Stimulated activated CD4-positive, alpha-beta T cell treated with anti-CD3 and anti-CD28 coated beads, TNF-alpha, amount 100 ng/mL, for 48 hours (primary cell): ENCODE results near the gene CPLX3.
"Not testable (repeated sequence)": the region's sequence is repeated elsewhere in the genome, so short reads cannot be mapped to it uniquely, and the experiment has no call there.

ENCODE experiments used
- DNase-seq, 3 donors: peaks; one replicate each; pipeline ENCODE4 v3.0.0-alpha.2; 2020; ENCODE audit warnings: low read depth in 3 of 3

CPLX3 gene, protein sequence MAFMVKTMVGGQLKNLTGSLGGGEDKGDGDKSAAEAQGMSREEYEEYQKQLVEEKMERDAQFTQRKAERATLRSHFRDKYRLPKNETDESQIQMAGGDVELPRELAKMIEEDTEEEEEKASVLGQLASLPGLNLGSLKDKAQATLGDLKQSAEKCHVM

GRCh38 chr15:74826364-74826819 is at the start of gene CPLX3:
Gene CPLX3 (plus strand): TSS chr15:74826627. CDS start chr15:74826704, 77 bp downstream.
- DNase-seq: peak in 1 of 3 donors; percentile 33

GRCh38 chr15:74776821-74777768 is 49.3 kb upstream of the CPLX3 start:
- no peak for DNase-seq

GRCh38 chr15:74777769-74778598 is 48.4 kb upstream of the CPLX3 start:
- no peak for DNase-seq

DNA sequence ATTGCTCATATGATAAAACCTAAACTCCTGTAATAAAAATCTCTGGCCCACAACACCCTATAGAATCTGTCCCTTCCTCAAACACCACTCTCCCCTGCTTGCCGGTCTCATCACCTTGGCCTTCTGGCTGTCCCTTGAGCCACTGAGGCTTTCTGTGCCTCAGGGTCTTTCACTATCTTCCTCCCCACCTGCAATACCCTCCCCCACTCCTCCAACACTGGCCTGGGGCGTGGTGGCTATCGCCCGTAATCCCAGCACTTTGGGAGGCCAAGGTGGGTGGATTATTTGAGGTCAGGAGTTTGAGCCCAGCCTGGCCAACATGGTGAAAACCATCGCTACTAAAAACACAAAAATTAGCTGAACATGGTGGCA is 47.8 kb upstream of the CPLX3 start:
- DNase-seq: no peak

GRCh38 chr15:74779162-74779648 is 47.2 kb upstream of the CPLX3 start:
- no peak for DNase-seq

- DNase-seq: no peak
Measured at GRCh38 chr15:74780523-74781430, 45.6 kb upstream of the CPLX3 start.

DNA sequence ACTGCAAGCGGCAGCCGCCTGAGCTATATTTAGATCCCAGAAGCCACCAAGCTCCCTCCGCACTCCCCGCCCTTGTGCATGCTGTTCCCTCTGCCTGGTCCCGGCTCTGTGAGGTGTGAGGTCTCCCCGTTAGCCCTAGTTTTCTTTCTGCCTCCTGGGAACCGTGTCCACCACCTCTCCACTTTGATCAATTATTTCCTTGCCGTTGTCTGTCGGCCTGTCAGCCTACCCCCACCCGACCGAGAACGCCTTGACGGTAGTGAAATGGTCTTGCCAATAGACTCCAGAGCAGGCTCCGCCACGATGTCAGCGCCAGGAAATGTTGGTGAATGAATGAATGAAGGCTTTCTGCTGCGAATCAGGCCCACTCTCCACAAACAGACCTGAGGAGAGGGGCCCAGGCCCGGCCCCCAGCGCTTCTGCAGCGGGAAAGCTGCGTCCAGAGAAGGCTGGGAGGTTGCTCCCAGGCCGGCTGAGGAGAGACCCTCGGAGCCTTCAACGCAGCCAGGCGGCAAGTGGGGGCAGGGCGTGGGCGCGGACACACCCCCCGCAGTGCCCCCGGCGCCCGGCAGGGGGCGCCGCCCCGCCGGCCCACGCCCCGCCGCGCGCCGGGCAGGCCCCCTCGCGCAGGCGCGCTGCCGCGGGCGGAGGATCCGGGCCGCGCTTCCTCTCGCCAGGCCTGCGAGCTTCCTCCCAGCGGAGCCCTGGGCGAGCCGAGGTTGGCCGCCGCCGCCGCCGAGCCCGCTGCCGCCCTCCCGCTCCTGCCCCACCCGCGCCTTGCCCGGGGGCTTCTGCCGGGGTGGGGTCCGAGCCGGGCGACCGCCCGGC is 44.8 kb upstream of the CPLX3 start, which contains the start of gene CSK:
Gene CSK, plus strand, starts transcription at position 650 of the 828 bp plus-strand sequence. CDS start 16,218 bp downstream, outside the sequence.
- peak in 2 of 3 donors; percentile 52 to 59 for DNase-seq

- no peak for DNase-seq
Measured at GRCh38 chr15:74782259-74783071, 44.0 kb upstream of the CPLX3 start.

DNA sequence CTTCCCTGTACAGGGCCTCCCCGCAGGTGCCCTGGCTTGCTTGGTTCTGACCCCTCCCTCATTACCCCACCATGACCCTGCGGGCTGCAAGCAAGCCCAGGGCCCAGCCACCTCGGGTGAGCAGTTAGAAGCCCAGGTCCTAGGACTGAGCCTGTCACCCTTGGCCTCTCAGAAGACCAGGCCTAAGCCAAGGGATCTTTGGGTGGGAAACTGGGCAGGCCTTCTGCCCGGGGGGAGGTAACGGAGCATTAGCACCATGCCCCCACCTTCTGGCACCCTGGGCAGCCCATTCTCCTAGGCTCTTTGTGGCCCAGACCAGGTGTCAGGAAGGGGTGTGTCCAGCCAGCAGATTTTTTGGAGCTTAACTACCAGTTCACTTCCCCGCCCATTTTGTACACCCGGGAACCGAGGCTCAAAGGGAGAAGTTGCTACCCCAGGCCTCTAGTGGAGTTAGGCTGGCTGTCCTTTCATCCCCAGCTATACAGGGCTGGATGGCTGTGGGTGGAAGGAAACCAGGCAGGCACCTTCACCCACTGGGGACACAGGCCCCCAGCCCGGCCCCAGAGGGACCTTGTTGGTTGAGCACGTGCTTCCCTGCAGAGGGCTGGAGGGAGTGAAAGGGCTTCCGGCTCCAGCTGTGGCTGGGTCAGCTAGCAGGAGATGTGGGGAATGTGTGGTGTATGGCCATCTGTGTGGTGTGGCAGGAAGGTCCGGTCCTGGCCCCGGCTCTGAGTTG is 43.2 kb upstream of the CPLX3 start:
- no peak for DNase-seq

DNA sequence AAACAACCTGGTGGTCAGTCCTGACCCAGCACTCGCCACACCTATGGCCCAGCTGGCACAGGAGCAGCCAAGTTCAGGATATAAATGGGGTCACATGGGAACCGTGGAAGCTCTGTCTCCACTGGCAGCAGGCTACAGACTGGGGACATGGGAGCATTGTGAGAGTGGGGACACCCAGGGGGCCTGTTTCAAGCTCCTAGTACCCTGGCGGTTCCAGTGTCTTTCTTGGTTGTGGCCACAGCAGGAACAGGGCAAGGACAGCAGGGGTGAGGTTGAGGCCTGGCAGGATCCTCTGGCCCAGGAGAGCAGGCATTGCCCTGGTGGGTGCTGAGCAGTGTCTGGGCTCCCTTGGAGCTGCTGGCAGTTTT is 42.6 kb upstream of the CPLX3 start:
- DNase-seq: no peak

DNA sequence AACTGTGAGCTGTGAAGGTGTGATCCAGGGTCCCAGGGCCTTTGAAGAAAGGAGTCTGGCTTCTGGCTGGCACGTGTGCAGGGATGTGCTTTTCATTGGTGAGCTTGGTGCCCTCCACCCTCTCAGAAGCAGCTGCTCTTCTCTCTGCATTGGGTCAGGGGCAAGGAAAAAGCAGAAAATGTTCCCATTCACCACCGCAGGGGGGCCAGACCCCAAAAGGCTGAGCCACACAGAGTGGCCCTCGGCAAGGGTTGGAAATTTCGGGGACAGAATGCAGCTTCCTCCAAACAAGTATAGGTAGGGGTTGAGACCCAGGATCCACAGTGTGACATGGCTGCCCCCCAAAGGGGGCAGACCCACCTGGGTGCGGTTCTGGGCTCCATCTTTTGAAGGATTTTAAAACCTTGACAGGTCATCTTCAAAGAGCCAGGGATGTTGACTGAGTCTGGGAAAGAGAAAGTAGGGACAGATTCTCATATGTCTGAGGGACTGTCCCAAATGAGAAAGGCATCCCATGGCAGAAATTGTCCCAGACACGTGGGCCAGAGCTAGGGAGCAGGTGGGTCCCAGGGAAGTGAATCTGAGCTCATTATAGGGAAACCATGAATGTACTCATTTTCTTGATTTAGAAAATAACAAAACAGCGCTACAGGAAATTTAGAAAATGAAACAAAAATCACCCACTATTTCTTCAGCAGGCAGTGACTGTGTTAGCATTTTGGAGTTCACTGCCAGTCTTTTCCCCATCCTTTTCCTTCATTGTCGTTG is 41.8 kb upstream of the CPLX3 start:
- DNase-seq: no peak

GRCh38 chr15:74785194-74786032 is 41.0 kb upstream of the CPLX3 start:
- no peak for DNase-seq

DNA sequence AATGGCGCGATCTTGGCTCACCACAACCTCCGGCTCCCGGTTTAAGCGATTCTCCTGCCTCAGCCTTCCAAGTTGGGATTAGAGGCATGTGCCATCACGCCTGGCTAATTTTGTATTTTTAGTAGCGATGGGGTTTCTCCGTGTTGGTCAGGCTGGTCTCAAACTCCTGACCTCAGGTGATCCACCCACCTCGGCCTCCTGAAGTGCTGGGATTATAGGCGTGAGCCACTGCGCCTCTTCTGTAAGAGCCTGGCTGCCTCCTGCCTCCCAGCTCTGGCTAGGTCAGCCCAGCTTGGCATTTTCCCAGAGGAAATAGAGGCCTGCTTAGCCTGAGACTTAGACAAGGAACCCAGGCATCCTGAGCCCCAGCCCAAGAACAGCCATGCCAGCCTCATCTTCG is 40.3 kb upstream of the CPLX3 start:
- DNase-seq: not testable (repeated sequence)

DNA sequence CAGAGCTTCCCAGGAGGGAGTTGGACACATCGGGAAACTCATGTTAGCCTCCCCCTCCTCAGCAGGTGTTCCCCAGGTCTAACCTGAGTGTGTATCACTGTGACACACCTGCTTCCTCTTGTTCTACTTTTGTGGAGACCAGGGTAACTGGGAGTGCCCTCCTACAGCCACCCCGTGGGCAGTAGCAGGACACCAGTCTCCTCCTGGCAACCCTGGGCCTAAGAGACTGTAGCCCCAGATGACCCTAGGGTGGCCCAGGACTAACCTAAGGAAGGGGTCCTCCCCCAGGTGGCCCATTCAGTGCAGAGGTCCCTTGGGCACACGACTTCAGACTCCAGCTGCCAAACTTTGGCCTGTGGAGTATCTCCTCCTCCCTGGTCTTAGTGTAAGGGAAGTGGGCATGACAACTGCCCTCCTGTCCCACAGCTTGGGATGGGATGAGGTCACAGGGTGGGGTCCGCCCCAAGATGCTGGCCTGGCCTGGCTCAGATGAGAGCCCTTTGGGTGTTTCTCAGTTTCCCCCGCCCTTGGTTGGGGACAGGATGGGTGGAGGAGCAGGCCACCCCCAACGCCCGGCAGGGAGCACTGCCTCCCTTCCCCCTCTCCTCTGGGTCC is 39.8 kb upstream of the CPLX3 start:
- no peak for DNase-seq

- peak; percentile 84 to 93 (median 91) for DNase-seq
Measured at GRCh38 chr15:74787251-74788041, 39.0 kb upstream of the CPLX3 start.
